ENCODE measurements around the gene IKZF4. TPM values are rescaled to one million over a fixed set of nuclear protein-coding genes. Genes with fewer than 3 reads are reported as not detected.

The IKZF4 gene
- total RNA-seq, 1 experiment from 2014 or later, result 3.4 TPM

DNA sequence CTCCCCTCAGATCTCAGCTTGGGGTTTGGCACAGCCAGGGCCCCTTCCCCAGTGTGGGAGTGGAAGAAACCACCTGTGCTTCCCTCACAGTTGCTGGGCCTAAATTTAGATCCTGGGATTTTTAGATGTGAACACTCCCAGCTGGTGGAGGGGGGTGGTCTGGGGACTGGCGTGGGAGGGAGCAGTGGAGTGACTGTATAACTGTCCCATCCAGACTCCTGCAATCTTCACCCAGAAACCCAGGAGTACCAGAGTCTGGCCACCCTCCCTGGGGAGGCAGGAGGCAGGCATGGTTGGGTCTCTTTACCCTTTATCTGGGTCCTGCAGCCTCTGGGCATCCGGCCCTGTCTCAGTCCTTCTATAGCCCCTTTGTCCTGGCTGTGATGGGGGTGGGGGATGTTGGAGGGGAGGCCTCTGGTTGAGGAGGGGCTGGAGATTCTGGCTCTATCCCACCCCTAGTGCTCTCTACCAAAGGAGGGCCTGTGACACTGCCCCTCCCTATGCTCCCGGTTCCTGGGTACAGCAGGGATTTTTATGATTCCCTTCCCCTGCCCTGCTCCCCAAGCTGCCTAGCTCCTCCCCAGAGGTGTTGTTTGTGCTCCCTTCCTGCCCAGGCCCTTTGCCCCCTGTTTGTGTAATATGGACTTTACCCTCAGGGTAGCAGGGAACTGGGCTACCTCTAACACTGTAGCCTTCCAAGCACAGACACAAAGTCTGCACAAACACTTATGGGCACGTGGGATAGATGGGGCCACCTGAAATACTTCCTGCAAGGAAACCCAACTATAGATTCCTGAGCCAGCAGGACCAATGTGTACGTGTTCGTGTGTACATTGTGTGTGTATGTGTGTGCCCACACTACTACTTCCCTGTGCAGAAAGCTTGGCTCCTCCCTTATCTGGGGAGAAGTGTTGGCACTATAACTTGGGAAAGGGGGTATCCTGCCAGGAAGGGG is 60.8 kb downstream of the IKZF4 start:
- DNase-seq (ENCODE audit: low read depth), result no peak

DNA sequence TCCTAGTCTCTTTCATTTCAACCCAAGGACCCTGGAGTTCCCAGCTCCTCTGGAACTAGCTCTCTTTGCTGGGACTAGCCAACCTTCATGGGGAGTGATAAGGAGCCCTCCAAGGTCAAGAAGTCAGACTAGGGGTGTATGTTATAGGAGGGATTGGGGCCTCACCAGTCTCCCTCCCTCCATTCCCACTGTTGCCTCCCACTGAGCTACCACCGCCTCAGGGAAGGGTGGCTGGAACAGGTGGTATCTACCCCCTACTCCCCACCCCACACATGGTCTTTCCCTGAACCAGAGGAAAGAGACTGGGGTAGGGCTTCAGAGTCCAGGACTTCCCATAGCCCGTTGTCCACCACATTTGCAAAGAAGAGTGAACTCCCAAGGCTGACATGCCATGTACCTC is 61.5 kb downstream of the IKZF4 start:
- DNase-seq (ENCODE audit: low read depth), result no peak

DNA sequence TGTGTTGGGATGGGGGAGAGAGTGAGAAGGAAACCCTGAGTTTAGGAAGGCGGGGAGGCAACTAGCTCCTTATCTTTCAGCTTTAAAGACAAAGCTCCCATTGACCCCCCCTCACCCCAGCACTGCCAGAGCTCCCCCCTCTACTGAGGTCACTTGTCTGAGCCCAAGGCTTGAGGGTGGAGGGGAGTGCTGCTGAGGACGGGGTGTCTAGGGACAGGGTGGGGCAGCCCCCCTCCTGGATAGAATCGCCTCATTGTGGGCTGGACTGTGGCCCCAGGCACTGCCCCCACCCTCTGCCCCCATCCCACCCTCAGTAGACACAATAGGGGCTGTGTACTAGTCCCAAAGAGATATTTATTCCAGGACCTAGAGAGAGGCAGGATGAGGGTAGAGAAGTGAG is 62.1 kb downstream of the IKZF4 start:
- no peak for DNase-seq (ENCODE audit: low read depth)

DNA sequence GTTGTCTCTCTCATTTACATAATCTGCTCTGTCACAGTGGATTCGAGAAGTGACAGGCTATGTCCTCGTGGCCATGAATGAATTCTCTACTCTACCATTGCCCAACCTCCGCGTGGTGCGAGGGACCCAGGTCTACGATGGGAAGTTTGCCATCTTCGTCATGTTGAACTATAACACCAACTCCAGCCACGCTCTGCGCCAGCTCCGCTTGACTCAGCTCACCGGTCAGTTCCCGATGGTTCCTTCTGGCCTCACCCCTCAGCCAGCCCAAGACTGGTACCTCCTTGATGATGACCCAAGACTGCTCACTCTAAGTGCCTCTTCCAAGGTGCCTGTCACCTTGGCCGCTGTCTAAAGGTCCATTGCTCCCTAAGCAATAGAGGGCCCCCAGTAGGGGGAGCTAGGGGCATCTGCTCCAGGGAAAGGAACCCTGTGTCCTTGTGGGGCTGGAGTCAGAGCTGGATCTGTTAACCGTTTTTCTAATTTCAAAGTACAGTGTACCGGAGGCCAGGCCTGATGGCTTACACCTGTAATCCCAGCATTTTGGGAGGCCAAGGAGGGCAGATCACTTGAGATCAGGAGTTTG is 64.2 kb downstream of the IKZF4 start:
- DNase-seq (ENCODE audit: low read depth), result no peak

DNA sequence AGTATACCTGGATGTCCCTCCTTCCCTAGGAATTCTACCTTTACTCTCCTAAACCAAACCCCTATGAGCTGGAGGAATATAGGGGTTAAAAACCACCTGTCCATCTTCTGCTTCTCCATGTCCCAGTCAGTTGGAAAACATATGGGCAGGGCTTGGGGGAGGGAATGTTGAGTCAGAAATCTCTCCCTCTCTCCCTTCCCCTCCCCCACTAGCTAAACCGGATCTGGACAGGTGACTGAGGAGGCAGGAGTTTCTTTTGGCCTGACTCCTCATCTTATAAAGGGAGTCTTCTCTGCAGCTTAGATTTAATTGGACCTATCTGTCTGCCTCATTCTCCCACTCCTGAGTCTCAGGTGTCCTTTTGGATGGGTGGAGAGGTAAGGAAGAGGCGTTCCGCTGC is 65.3 kb downstream of the IKZF4 start:
- no peak for DNase-seq (ENCODE audit: low read depth)

DNA sequence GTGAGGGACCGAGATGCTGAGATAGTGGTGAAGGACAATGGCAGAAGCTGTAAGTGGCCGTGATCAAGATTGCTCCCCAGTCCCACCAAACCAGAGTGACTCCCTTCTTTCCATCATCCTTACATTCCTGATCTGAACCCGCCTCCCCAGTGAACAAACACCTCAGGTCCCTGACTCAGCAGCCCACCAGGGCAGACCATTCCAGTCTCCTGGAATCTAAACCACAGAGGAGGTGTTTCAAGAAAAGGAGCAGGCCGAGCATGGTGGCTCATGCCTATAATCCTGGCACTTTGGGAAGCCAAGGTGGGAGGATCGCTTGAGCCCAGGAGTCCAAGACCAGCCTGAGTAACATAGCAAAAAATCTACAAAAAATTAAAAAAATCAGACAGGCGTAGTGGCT is 65.8 kb downstream of the IKZF4 start:
- no peak for DNase-seq (ENCODE audit: low read depth)

DNA sequence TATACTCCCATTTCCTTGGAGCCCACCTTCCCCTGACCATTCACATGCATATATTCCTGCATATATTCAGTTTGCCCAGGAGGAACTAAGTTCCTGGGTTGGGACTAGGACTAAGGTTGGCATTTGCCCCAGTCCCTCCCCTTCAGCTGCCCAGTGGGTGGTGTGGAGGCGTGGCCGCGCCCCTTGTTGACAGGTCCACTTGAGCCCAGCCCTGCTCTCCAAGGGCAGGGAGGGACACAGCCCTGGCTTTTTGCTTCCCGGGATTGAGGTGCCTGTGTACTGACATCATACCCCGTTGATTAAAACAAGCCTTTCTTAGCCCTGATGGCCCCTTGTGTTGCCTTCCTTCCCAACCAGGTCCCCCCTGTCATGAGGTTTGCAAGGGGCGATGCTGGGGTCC is 66.4 kb downstream of the IKZF4 start:
- no peak for DNase-seq (ENCODE audit: low read depth)

Other genes with a start within 250 kb of the IKZF4 start
- 96.4 and 111 TPM in 2 replicates for gene SARNP, start 203.3 kb upstream of the IKZF4 start, total RNA-seq (2014; rRNA removed)
- 17.2 and 19.7 TPM in 2 replicates for gene ORMDL2, start 203.0 kb upstream of the IKZF4 start, total RNA-seq (2014; rRNA removed)
- 48.5 and 54.8 TPM in 2 replicates for gene DNAJC14, start 191.5 kb upstream of the IKZF4 start, total RNA-seq (2014; rRNA removed)
- gene MMP19, start 178.1 kb upstream of the IKZF4 start, total RNA-seq (2014; rRNA removed), result 24.1 and 24.9 TPM in 2 replicates
- gene PYM1, start 93.1 kb upstream of the IKZF4 start, total RNA-seq (2014; rRNA removed), result 39.5 and 54.8 TPM in 2 replicates
- 56.0 and 71.4 TPM in 2 replicates for gene DGKA, start 89.9 kb upstream of the IKZF4 start, total RNA-seq (2014; rRNA removed)
- gene PMEL, start 55.0 kb upstream of the IKZF4 start, total RNA-seq (2014; rRNA removed), result 0.32 and 0.52 TPM in 2 replicates
- gene CDK2, start 54.2 kb upstream of the IKZF4 start, total RNA-seq (2014; rRNA removed), result 64.4 and 66.5 TPM in 2 replicates
- gene RAB5B, start 47.0 kb upstream of the IKZF4 start, total RNA-seq (2014; rRNA removed), result 46.7 and 60.3 TPM in 2 replicates
- gene SUOX, start 23.8 kb upstream of the IKZF4 start, total RNA-seq (2014; rRNA removed), result 16.1 and 21.8 TPM in 2 replicates
- gene RPS26, start 20.9 kb downstream of the IKZF4 start, total RNA-seq (2014; rRNA removed), result 414 and 1,103 TPM in 2 replicates
- gene ERBB3, start 59.1 kb downstream of the IKZF4 start, total RNA-seq (2014; rRNA removed), result 1.7 TPM in 1 of 2 replicates, not detected in the other
- 247 and 307 TPM in 2 replicates for gene PA2G4, start 83.5 kb downstream of the IKZF4 start, total RNA-seq (2014; rRNA removed)
- 1,853 and 1,922 TPM in 2 replicates for gene RPL41, start 95.6 kb downstream of the IKZF4 start, total RNA-seq (2014; rRNA removed)
- gene ZC3H10, start 97.2 kb downstream of the IKZF4 start, total RNA-seq (2014; rRNA removed), result 3.6 and 3.8 TPM in 2 replicates
- gene ESYT1, start 107.2 kb downstream of the IKZF4 start, total RNA-seq (2014; rRNA removed), result 169 and 173 TPM in 2 replicates
- 130 and 136 TPM in 2 replicates for gene MYL6B, start 131.5 kb downstream of the IKZF4 start, total RNA-seq (2014; rRNA removed)
- gene MYL6, start 137.3 kb downstream of the IKZF4 start, total RNA-seq (2014; rRNA removed), result 1,787 and 1,859 TPM in 2 replicates
- 41.6 and 60.4 TPM in 2 replicates for gene SMARCC2, start 168.4 kb downstream of the IKZF4 start, total RNA-seq (2014; rRNA removed)
- 50.3 and 52.8 TPM in 2 replicates for gene RNF41, start 200.9 kb downstream of the IKZF4 start, total RNA-seq (2014; rRNA removed)
- 47.1 and 57.1 TPM in 2 replicates for gene NABP2, start 203.3 kb downstream of the IKZF4 start, total RNA-seq (2014; rRNA removed)
- not detected in 2 replicates for gene SLC39A5, start 209.0 kb downstream of the IKZF4 start, total RNA-seq (2014; rRNA removed)
- 32.6 and 36.9 TPM in 2 replicates for gene ANKRD52, start 237.3 kb downstream of the IKZF4 start, total RNA-seq (2014; rRNA removed)
- 16.5 and 20.8 TPM in 2 replicates for gene COQ10A, start 245.9 kb downstream of the IKZF4 start, total RNA-seq (2014; rRNA removed)